SK-N-DZ (cell line): ENCODE data around the gene HPF1.
"Not testable (repeated sequence)": the region's sequence is repeated elsewhere in the genome, so short reads cannot be mapped to it uniquely, and the experiment has no call there.

Experiments used
- DNase-seq: peaks from one replicate; pipeline ENCODE4 v3.0.0-alpha.2; 2015; ENCODE audit warnings: low spot score

Gene HPF1

DNA sequence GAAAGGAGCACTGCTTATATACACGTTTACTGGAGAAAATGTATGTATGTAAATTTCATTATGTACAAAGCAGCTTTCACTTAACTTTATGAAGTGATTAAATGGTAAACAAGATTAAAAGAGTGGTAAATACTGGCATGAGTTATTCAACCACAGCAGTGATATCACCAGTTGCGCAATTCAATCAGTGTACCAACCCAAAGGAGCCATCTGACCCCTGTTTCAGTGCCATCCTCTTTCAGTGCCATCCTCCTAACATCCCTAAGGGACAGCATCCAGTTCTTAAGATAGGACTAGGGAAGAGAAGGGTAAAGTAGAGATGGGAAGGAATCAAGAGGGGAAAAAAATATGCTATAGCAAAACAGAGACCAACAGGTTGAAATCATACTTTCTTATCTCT, 16.2 kb downstream of the HPF1 start:
- no peak for DNase-seq

DNA sequence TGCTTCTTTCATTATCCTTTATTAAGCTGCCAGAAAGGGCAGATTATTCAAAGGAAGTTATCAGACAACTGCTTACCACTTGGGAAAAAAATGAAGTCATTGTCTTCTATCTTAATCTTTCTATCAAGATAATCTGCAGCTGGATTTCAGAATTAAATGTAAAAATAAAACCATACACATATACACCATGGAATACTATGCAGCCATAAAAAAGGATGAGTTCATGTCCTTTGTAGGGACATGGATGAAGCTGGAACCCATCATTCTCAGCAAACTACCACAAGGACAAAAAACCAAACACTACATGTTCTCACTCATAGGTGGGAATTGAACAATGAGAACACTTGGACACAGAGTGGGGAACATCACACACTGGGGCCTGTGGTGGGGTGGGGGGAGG, 19.1 kb downstream of the HPF1 start:
- not testable (repeated sequence) for DNase-seq

DNA sequence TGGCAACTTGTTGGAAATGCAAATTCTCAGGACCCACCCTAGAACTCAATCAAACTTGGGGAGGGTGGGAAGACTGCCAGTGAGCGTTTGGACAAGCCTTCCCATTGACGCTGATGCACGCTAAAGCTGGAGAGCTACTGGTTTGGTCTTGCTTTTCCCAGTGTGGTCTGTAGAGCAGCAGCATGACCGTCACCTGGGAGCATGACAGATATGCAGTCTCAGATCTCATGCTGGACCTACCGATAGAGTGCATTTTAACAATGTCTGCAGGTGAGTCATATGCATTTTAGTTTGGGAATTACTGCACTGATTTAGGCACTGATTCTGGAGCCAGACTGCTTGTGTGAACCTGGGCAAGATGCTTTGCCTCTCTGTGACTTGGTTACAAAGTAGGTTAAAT, 27.2 kb downstream of the HPF1 start:
- DNase-seq = no peak

DNA sequence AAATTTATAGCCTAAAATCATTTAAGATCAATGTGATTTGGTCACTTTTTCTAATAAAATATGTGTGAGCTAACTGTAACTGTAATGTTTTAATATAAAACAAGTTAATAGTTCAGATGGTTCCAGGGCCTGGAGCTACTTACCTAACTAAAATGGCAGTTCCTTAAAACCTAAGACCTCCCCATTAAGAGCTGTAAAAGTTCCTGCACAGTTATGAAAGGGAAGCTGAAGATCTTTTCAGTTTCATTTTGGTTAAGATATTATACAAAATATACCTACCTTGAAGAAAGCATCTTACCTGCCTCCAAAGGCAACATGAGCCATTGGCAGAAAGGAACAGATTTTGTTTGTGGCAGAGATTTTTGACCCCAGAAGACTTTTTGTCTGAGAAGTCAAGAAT, 30.1 kb downstream of the HPF1 start:
- DNase-seq = no peak

DNA sequence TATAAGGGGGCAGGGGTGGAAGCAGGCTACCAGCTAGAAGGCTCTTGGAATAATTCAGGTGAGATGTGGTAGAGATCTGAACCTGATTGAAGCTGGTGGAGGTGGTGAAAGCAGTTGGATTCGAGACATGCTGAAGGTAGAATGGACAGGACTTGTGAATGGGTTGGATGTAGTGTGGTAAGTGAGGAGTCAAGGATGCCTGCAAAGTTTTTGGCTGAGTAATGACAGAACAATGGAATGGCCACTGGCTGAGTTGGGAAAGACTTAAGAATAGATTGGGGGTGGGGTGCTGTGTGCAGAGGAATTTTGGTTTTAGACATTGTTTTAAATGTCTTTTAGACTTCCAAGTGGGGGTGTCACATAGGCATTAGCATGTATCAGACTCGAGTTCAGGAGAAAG, 33.5 kb downstream of the HPF1 start:
- DNase-seq = no peak

DNA sequence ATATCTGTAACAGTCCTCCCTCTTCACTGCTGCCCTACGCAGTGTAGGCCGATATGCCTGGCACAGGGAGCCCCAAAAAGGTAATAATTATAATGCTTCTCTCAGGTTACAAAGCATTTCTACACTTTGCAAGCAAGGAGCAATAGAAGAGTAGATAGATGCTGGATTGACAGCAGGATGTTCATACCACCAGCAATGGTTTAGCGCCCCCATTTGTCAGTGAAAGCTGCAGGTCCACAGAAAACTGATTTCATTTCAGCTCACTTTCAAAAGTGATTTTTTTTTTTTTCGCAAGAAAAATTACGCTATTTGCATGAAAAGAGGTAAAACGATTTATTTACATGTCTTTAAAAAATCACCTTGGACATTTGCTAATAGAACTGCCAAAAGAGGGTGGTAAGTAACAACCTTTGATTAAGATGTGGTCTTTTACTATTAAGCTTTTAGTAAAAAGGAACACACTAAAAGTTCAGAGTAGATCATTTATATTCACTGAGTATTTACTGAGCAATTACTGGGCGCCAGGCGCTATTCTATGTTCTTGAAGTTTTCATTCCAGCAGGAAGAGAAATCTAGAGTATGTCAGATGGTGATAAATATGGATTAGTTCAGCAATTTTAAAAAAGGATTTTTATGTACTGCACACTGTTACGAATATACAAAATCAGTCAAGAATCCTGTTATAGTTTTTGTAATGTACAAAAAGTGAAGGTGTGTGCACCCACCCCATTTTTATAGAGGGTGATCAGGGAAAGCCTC, 34.4 kb downstream of the HPF1 start:
- no peak for DNase-seq

DNA sequence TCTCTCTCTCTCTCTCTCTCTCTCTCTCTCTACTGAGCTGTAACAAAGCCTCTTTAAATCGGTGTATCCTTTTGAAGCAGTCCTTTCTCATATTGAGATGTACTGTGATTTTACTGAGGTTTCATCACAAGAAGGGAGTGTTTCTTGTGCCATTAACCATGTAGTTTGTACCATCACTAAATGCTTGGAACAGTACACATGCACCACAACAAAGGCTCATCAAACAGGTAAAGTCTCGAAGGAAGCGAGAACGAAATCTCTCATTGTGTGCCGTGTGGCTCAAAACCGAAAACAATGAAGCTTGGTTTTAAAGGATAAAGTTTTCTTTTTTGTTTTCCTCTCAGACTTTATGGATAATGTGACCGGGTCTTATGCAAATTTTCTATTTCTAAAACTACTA, 37.2 kb downstream of the HPF1 start:
- no peak for DNase-seq

DNA sequence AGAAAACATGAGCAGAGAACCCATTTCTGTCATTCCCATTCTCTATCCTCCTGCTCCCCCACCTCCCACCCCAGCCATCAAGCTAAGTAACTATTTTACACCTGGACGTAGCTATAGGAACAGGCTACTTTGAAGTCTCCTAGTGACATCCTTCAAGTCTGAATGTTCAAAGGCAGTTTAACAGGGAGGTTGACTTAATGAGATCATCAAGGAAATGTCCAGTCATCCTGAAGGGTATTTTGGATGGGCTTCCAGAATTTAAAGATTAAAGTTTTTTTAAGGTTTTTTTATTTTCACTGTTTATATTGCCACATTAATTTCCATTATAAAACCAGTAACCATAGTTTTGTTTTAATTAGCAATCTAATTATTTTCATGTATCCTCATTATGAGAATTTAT, 41.1 kb downstream of the HPF1 start:
- DNase-seq = no peak

DNA sequence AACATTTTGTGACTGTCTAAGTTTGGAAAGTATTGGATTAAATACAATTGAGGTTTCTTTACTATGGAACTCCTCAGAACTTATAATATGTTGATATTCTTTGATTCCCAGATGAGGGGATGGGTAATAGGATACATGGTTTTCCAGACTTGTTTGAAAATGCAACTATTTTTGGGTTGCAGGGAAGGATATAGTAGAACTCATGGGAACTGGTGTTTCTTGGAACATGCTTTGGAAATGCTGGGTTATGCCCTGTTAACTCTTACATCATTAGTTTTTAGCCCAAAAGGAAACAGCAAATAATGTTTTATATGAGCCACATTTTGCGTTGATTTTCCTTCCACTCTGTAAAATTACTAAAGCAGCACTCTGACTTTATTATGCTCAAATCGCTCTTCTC, 41.9 kb downstream of the HPF1 start:
- DNase-seq = no peak

DNA sequence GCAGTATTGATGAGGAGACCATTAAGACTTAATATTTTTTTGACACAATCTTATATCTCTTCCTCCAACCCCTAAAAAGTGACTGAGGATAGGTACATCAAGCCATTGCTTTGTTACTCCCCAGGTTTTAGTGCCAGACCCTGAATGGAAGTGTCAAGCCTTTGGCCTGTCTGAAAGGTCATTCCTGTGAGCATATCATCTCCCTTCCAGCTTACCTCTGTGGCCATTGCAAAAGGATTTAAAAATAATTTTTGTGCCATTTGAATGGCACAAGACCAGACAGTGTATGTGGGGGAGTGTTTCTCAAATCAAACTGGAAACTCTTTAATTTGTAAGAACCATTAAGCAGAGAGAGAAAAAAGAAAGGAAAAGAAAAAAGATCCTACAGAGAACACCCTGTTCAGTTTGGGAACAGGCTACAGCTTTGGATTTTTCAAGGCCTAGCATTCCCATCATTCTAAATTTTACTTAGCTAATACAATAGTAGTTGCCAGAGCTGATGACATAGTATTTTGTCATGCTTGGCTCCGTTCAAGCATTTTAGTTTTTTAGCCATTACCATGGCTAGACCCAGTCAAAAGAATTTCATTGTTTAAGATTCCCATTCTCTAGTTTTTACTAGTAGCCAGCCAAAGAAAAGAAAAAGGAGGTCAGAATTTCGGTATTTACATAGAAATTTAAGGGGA, 49.6 kb downstream of the HPF1 start:
- DNase-seq = no peak

DNA sequence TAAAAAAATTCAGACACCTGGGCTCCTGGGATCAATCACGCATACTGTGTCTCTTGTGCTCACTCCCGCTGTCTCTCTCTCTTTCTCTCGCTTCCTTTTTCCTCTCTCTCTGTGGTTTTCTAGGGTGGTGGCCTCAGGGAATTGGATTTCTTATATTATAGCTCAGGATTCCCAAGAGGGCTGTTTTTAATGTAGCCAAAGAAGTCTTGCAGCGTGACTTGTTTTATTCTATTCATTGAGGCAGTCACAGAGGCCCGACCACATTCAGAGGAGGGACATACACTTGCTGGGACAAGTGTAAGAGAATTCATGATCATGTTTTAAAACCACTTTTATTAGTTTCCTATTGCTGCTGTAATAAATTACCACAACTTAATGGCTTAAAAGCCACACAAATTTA, 59.4 kb downstream of the HPF1 start:
- DNase-seq = no peak

DNA sequence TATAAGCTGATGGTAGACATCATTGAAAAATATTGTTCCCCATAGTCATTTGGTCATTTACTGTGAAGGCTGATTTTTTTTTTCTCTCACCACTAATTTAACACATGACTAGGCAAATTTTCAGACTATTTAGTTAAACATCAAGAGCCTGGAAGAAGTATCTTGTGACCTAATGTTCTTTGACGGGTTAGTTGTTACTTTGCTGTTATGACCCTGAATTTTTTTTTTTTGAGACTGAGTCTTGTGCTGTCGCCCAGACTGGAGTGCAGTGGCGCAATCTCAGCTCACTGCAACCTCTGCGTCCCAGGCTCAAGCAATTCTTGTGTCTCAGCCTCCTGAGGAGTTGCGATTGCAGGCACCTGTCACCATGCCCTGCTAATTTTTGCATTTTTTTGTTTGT, 67.0 kb downstream of the HPF1 start:
- DNase-seq = no peak

DNA sequence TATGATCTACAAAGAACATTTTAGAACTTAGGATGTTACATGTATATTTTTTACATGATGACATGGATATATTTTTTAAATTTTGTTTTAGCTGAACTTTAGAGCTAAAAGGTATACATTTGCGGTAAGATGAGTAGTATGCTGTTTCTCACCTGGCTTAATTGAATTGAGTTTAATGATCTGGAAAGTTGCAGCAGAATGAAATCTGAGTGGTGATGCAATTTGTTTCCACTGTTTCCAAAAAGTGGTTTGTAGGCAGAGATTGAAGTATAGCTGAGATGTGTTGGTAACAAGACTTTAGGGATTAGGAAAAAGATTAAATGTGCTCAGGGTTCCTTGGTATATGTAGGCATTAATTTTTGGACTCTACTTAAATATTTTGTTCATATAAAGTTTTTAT, 68.1 kb downstream of the HPF1 start:
- no peak for DNase-seq

DNA sequence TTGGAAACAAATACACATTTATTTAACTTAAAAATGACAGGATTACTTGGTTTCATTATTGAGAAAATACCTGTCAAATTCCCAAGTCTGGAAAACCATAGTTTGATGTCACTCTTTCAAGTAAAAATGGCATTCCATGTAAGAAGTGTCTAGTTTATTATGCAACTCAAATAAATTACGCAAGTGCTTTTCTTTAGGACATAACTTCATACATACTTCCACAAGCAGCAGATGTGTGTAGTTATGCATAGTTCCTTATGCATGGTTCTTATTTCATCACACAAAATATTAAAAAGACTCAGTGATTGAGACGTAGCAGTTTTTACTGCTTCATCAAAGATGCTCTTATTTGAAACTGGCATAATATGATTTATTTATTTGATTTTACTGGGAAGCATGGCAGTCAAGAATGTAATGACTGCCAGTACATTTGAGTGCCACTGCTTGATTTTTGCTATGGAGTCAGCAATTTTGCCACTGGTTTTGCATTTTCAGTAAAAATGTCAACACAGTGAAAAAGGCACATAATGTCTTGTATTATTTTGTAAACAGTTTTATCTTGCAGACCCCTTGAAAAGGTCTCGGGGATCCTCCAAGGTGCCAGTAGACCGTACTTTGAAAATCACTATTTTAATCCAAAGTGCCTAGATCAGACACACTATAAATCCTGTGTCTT, 75.2 kb downstream of the HPF1 start:
- no peak for DNase-seq
